Measurements from ENCODE around the gene ZNF189.

ZNF189 gene

DNA sequence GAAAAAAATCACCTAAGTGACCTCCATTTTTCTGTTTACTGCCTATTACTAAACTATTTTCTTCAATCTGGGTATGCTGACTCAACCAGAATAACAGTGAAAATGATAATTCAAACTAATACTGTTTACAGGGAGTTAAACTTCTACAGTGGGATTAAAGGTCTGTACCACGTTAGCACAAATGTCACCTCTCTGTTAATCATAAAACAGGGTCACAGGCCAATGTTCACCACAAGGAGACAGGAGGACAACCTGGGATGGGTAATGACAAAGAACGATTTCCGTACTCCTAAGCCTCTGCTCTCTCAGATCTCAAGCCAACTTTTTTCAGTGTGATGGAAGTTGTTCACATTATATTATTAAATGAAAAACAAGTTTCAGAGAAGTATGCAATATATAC, 34.6 kb downstream of the ZNF189 start:
- Histone ChIP-seq H3K9ac (ENCODE audit: low read length) (no peak overlapping the region), H3K79me2 (ENCODE audit: low read length) (peaks cover 7% of the 10 kb centered on the region; the same call in 1 of the 2 replicates), H3K9me3 (replicated peaks; ENCODE audit: insufficient read depth, low read length) (no peaks in the 10 kb centered on the region), H2AFZ (ENCODE audit: low read length) (no peak overlapping the region), H3F3A (ENCODE audit: insufficient read depth, low read length) (peaks cover 17% of the 10 kb centered on the region), H3K9me2 (replicated peaks; ENCODE audit: insufficient read depth, low read length) (no peaks in the 10 kb centered on the region), H3K4me3 (ENCODE audit: low read length) (no peak overlapping the region), H3K27me3 (replicated peaks; ENCODE audit: insufficient read depth, low read length) (no peaks in the 10 kb centered on the region), H4K20me1 (ENCODE audit: insufficient read depth, low read length) (no peaks in the 10 kb centered on the region), H3K27ac (ENCODE audit: low read length) (no peak overlapping the region), H3K4me1 (ENCODE audit: low read length) (peaks cover 56% of the 10 kb centered on the region), H3K36me3 (replicated peaks; ENCODE audit: insufficient read depth, low read length) (no peaks in the 10 kb centered on the region), H3K4me2 (ENCODE audit: low read depth, low read length) (no peak overlapping the region)
- TF ChIP-seq EZH2 (optimal IDR thresholded peaks at IDR 0.05; ENCODE audit: low read depth, low read length) (no peak), EZH2phosphoT487 (IDR thresholded peaks at IDR 0.05; ENCODE audit: low read length) (no peak)
- TF ChIP-seq, protein P1, sequence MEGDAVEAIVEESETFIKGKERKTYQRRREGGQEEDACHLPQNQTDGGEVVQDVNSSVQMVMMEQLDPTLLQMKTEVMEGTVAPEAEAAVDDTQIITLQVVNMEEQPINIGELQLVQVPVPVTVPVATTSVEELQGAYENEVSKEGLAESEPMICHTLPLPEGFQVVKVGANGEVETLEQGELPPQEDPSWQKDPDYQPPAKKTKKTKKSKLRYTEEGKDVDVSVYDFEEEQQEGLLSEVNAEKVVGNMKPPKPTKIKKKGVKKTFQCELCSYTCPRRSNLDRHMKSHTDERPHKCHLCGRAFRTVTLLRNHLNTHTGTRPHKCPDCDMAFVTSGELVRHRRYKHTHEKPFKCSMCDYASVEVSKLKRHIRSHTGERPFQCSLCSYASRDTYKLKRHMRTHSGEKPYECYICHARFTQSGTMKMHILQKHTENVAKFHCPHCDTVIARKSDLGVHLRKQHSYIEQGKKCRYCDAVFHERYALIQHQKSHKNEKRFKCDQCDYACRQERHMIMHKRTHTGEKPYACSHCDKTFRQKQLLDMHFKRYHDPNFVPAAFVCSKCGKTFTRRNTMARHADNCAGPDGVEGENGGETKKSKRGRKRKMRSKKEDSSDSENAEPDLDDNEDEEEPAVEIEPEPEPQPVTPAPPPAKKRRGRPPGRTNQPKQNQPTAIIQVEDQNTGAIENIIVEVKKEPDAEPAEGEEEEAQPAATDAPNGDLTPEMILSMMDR (IDR thresholded peaks at IDR 0.05; ENCODE audit: low read length) = no peak
- DNase-seq = no peak

DNA sequence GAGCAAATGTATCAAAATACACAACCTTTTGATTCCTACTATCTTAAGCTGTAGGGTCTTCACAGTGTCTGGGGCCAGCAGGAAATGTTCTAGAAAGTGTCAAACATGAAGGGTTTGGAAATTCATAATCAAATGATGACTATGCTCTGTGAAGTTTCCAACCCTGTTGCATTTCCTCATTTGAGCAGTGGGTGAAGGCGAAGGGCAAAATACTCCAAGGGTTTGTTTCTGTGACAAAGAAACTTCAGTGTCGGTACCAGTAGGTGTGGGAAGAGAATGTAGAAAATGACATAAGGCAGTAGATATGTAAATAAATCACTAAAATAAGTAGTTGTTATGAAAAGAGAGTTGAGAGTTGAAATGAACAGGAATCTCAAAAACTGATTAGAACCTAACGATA, 36.3 kb downstream of the ZNF189 start:
- Histone ChIP-seq H3F3A (ENCODE audit: insufficient read depth, low read length) (no peaks in the 10 kb centered on the region), H4K20me1 (ENCODE audit: insufficient read depth, low read length) (no peaks in the 10 kb centered on the region), H2AFZ (ENCODE audit: low read length) (no peak overlapping the region), H3K36me3 (replicated peaks; ENCODE audit: insufficient read depth, low read length) (no peaks in the 10 kb centered on the region), H3K27me3 (replicated peaks; ENCODE audit: insufficient read depth, low read length) (no peaks in the 10 kb centered on the region), H3K4me2 (ENCODE audit: low read depth, low read length) (no peak overlapping the region; the same call in 1 of the 2 replicates), H3K9ac (ENCODE audit: low read length) (no peak overlapping the region), H3K9me2 (replicated peaks; ENCODE audit: insufficient read depth, low read length) (no peaks in the 10 kb centered on the region), H3K4me3 (ENCODE audit: low read length) (no peak overlapping the region), H3K4me1 (ENCODE audit: low read length) (peaks cover 44% of the 10 kb centered on the region), H3K9me3 (replicated peaks; ENCODE audit: insufficient read depth, low read length) (no peaks in the 10 kb centered on the region), H3K79me2 (ENCODE audit: low read length) (peaks cover 4% of the 10 kb centered on the region; the same call in 1 of the 2 replicates), H3K27ac (ENCODE audit: low read length) (no peak overlapping the region)
- no peak for DNase-seq
- TF ChIP-seq, protein P1 (IDR thresholded peaks at IDR 0.05; ENCODE audit: low read length) = no peak
- TF ChIP-seq EZH2phosphoT487 (IDR thresholded peaks at IDR 0.05; ENCODE audit: low read length) (no peak), EZH2 (optimal IDR thresholded peaks at IDR 0.05; ENCODE audit: low read depth, low read length) (no peak)

DNA sequence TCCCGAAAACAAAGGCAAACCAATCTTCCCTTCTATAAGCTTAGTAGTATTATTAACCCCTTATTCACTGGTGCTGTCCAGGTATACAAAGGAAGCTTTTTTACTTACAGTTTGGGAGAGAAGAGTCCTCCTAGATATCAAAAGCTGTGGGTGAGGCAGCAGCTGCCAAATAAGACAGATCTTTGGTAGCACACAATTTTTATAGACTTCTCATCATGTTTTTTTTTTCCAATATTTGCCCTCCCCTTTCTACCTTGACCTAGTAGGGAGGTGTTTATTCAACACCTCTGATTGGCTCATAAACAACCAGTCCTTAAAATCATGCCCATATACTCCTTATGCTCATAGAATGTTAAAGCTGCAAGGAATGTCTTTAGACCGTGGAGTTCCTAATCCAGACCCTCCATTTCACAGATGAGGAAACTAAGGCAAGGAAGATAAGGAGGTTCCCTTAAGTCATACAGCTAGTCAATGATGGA, 37.0 kb downstream of the ZNF189 start, which contains the start of gene ALDOB:
Gene ALDOB (minus strand): TSS at position 174 of the 479 bp plus-strand sequence. CDS start 4,887 bp downstream, outside the sequence.
- Histone ChIP-seq H3F3A (ENCODE audit: insufficient read depth, low read length) (no peaks in the 10 kb centered on the region), H3K9ac (ENCODE audit: low read length) (no peak within 1 kb of the TSS), H3K9me2 (replicated peaks; ENCODE audit: insufficient read depth, low read length) (no peaks in the 10 kb centered on the region), H3K4me3 (ENCODE audit: low read length) (no peak within 1 kb of the TSS), H3K4me1 (ENCODE audit: low read length) (peaks cover 37% of the 10 kb centered on the region), H3K27me3 (replicated peaks; ENCODE audit: insufficient read depth, low read length) (no peaks in the 10 kb centered on the region), H4K20me1 (ENCODE audit: insufficient read depth, low read length) (no peaks in the 10 kb centered on the region), H2AFZ (ENCODE audit: low read length) (no peak within 1 kb of the TSS), H3K4me2 (ENCODE audit: low read depth, low read length) (no peak within 1 kb of the TSS; the same call in 1 of the 2 replicates), H3K9me3 (replicated peaks; ENCODE audit: insufficient read depth, low read length) (no peaks in the 10 kb centered on the region), H3K27ac (ENCODE audit: low read length) (no peak within 1 kb of the TSS), H3K36me3 (replicated peaks; ENCODE audit: insufficient read depth, low read length) (no peaks in the 10 kb centered on the region), H3K79me2 (ENCODE audit: low read length) (no peaks in the 10 kb centered on the region)
- no peak for DNase-seq
- no peak for TF ChIP-seq EZH2phosphoT487 (IDR thresholded peaks at IDR 0.05; ENCODE audit: low read length)
- TF ChIP-seq, protein P1 (IDR thresholded peaks at IDR 0.05; ENCODE audit: low read length) = no peak
- no peak for TF ChIP-seq EZH2 (optimal IDR thresholded peaks at IDR 0.05; ENCODE audit: low read depth, low read length)

Measured in MM.1S (cell line).